Measurements from ENCODE around the gene JAKMIP3. TPM values are rescaled to one million over a fixed set of nuclear protein-coding genes. Genes with fewer than 3 reads are reported as not detected.
A peak's percentile ranks its signal among the peaks of the same experiment; 100 is the strongest.

JAKMIP3 gene
- total RNA-seq, result 1.1 TPM

GRCh38 chr10:132065491-132066105 lies at the start of gene JAKMIP3:
Gene JAKMIP3 (plus strand): TSS chr10:132065946. CDS start chr10:132104809, 38,863 bp downstream.
- ATAC-seq, result peak; percentile 93
- intact Hi-C loops (cut with DNase I), result no loop called here

GRCh38 chr10:132016514-132016913 lies 49.2 kb upstream of the JAKMIP3 start:
- intact Hi-C loops (cut with DNase I), result no loop called here
- DNase-seq (ENCODE audit: low spot score), result no peak
- no peak for ATAC-seq

More at GRCh38 chr10:132065491-132066105, at the start of gene JAKMIP3:
- DNase-seq (ENCODE audit: low spot score), result peak; percentile 67

GRCh38 chr10:132018446-132018845 lies 47.3 kb upstream of the JAKMIP3 start:
- no peak for DNase-seq (ENCODE audit: low spot score)
- ATAC-seq, result no peak
- intact Hi-C loops (cut with DNase I), result no loop called here

- no peak for ATAC-seq
- DNase-seq (ENCODE audit: low spot score), result no peak
- intact Hi-C loops (cut with DNase I), result no loop called here
Observed at GRCh38 chr10:132019366-132019765, 46.4 kb upstream of the JAKMIP3 start.

- intact Hi-C loops (cut with DNase I), result no loop called here
- ATAC-seq (no peak), DNase-seq (ENCODE audit: low spot score) (no peak)
Observed at GRCh38 chr10:132020456-132020855, 45.3 kb upstream of the JAKMIP3 start.

- intact Hi-C loops (cut with DNase I), result no loop called here
- ATAC-seq, result no peak
- no peak for DNase-seq (ENCODE audit: low spot score)
Observed at GRCh38 chr10:132021046-132021445, 44.7 kb upstream of the JAKMIP3 start.

GRCh38 chr10:132021504-132022143 lies 44.1 kb upstream of the JAKMIP3 start:
- ATAC-seq, result no peak
- DNase-seq (ENCODE audit: low spot score), result no peak
- intact Hi-C loops (cut with DNase I), result loop anchor here (2.0 kb wide), 1 partner anchor 137 kb away; no protein-coding TSS in a partner anchor

- ATAC-seq (no peak), DNase-seq (ENCODE audit: low spot score) (no peak)
- intact Hi-C loops (cut with DNase I), result loop anchor here (2.0 kb wide), 1 partner anchor 137 kb away; no protein-coding TSS in a partner anchor
Observed at GRCh38 chr10:132022241-132022640, 43.5 kb upstream of the JAKMIP3 start.

GRCh38 chr10:132023092-132023811 lies 42.5 kb upstream of the JAKMIP3 start:
- DNase-seq (ENCODE audit: low spot score) (peak; percentile 91), ATAC-seq (peak; percentile 92)
- intact Hi-C loops (cut with DNase I), result loop anchor here (2.0 kb wide), 1 partner anchor 138 kb away; no protein-coding TSS in a partner anchor

- intact Hi-C loops (cut with DNase I), result no loop called here
- no peak for DNase-seq (ENCODE audit: low spot score)
Observed at GRCh38 chr10:132027423-132027983, 38.2 kb upstream of the JAKMIP3 start.

GRCh38 chr10:132028706-132029105 lies 37.0 kb upstream of the JAKMIP3 start:
- intact Hi-C loops (cut with DNase I), result no loop called here
- ATAC-seq (no peak), DNase-seq (ENCODE audit: low spot score) (no peak)

More at GRCh38 chr10:132027423-132027983, 38.2 kb upstream of the JAKMIP3 start:
- no peak for ATAC-seq

- intact Hi-C loops (cut with DNase I), result no loop called here
- DNase-seq (ENCODE audit: low spot score) (no peak), ATAC-seq (no peak)
Observed at GRCh38 chr10:132030898-132031463, 34.8 kb upstream of the JAKMIP3 start.

- ATAC-seq (no peak), DNase-seq (ENCODE audit: low spot score) (no peak)
- intact Hi-C loops (cut with DNase I), result no loop called here
Observed at GRCh38 chr10:132033632-132034031, 32.1 kb upstream of the JAKMIP3 start.

GRCh38 chr10:132035476-132035875 lies 30.3 kb upstream of the JAKMIP3 start:
- ATAC-seq, result no peak
- no peak for DNase-seq (ENCODE audit: low spot score)
- intact Hi-C loops (cut with DNase I), result no loop called here

GRCh38 chr10:132036153-132036886 lies 29.4 kb upstream of the JAKMIP3 start:
- ATAC-seq (no peak), DNase-seq (ENCODE audit: low spot score) (no peak)
- intact Hi-C loops (cut with DNase I), result no loop called here

GRCh38 chr10:132036887-132037675 lies 28.7 kb upstream of the JAKMIP3 start:
- ATAC-seq (no peak), DNase-seq (ENCODE audit: low spot score) (no peak)
- intact Hi-C loops (cut with DNase I), result no loop called here

GRCh38 chr10:132037676-132037975 lies 28.1 kb upstream of the JAKMIP3 start:
- ATAC-seq (no peak), DNase-seq (ENCODE audit: low spot score) (no peak)
- intact Hi-C loops (cut with DNase I), result no loop called here

- no peak for DNase-seq (ENCODE audit: low spot score)
- no peak for ATAC-seq
- intact Hi-C loops (cut with DNase I), result no loop called here
Observed at GRCh38 chr10:132039371-132039770, 26.4 kb upstream of the JAKMIP3 start.
